Measurements from ENCODE around the gene TUBB4B.

TUBB4B gene

GRCh38 chr9:137271696-137272076 lies 30.6 kb downstream of the TUBB4B start:
- H3K4me2 ChIP-seq (ENCODE audit: low read depth, low read length, poor library complexity, severe bottlenecking), result no peak overlapping the region

DNA sequence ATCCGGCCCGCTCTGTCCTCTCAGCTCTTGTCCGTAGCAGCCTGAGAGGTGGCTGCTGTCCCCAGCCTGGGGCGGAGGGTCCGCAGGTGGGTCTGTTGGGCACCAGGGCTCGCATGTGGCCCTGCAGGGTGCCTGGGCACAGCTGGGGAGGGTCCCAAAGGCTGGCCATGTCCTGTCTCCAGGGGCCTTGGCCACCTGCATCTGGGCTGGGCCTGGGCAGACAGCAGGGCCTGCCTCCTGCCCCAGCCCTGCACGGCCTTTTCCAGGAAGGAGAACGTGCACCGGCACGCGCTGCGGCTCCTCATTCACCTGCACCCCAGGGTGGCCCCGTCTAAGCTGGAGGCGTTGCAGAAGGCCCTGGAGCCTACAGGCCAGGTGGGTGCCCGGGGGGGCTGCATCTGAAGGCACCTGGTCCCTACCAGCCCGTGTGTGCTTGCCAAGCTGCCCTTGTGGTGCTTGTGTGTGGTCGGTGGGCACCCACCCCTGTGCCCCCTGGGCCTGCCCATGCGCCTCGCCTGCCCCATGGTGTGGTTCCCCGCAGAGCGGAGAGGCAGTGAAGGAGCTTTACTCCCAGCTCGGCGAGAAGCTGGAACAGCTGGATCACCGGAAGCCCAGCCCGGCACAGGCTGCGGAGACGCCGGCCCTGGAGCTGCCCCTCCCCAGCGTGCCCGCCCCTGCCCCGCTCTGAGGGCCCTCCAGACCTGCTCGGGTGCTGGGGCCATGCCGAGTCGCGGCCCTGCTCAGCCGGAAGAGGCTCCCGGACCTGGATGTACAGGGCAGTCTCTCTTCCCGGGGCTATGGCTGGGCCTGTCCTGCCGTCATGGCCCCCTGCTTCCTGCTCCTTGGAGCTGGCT lies 31.4 kb downstream of the TUBB4B start:
- no peaks in the 10 kb centered on the region for H4K20me1 ChIP-seq (ENCODE audit: low read depth, low read length)
- H3K9me3 ChIP-seq (ENCODE audit: insufficient read depth, low read length), result no peaks in the 10 kb centered on the region
- H3K27me3 ChIP-seq (ENCODE audit: low read length), result no peaks in the 10 kb centered on the region
- no peak overlapping the region for H3K27ac ChIP-seq (ENCODE audit: low read depth, low read length)
- TF ChIP-seq EZH2phosphoT487 (conservative IDR thresholded peaks at IDR 0.05; ENCODE audit: low read length), result no peak
- TF ChIP-seq, protein P1, sequence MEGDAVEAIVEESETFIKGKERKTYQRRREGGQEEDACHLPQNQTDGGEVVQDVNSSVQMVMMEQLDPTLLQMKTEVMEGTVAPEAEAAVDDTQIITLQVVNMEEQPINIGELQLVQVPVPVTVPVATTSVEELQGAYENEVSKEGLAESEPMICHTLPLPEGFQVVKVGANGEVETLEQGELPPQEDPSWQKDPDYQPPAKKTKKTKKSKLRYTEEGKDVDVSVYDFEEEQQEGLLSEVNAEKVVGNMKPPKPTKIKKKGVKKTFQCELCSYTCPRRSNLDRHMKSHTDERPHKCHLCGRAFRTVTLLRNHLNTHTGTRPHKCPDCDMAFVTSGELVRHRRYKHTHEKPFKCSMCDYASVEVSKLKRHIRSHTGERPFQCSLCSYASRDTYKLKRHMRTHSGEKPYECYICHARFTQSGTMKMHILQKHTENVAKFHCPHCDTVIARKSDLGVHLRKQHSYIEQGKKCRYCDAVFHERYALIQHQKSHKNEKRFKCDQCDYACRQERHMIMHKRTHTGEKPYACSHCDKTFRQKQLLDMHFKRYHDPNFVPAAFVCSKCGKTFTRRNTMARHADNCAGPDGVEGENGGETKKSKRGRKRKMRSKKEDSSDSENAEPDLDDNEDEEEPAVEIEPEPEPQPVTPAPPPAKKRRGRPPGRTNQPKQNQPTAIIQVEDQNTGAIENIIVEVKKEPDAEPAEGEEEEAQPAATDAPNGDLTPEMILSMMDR (IDR thresholded peaks at IDR 0.05; ENCODE audit: insufficient read depth, low read length, poor library complexity, severe bottlenecking), result no peak
- no peaks in the 10 kb centered on the region for H3K36me3 ChIP-seq (ENCODE audit: low read length)
- no peak overlapping the region for H3K9ac ChIP-seq (ENCODE audit: low read length)
- no peak overlapping the region for H3K4me3 ChIP-seq (ENCODE audit: insufficient read depth, low read length, poor library complexity, severe bottlenecking)
- no peak overlapping the region for H2AFZ ChIP-seq (ENCODE audit: low read depth, low read length, severe bottlenecking)
- H3K4me2 ChIP-seq (ENCODE audit: low read depth, low read length, poor library complexity, severe bottlenecking), result no peak overlapping the region
- H3K9me2 ChIP-seq (replicated peaks; ENCODE audit: insufficient read depth, low read length), result no peaks in the 10 kb centered on the region
- 0 out of 2 replicates have a peak, but pooled peaks cover 9% of the 10 kb centered on the region for H3F3A ChIP-seq (ENCODE audit: insufficient read depth)
- H3K79me2 ChIP-seq (ENCODE audit: insufficient read depth, low read length), result no peaks in the 10 kb centered on the region

More at GRCh38 chr9:137271696-137272076, 30.6 kb downstream of the TUBB4B start:
- TF ChIP-seq EZH2phosphoT487 (conservative IDR thresholded peaks at IDR 0.05; ENCODE audit: low read length), result no peak
- TF ChIP-seq, protein P1 (IDR thresholded peaks at IDR 0.05; ENCODE audit: insufficient read depth, low read length, poor library complexity, severe bottlenecking), result no peak
- H3K27me3 ChIP-seq (ENCODE audit: low read length), result no peaks in the 10 kb centered on the region
- H3K27ac ChIP-seq (ENCODE audit: low read depth, low read length), result no peak overlapping the region
- 0 out of 2 replicates have a peak, but pooled peaks cover 9% of the 10 kb centered on the region for H3F3A ChIP-seq (ENCODE audit: insufficient read depth)
- no peaks in the 10 kb centered on the region for H4K20me1 ChIP-seq (ENCODE audit: low read depth, low read length)
- H3K4me3 ChIP-seq (ENCODE audit: insufficient read depth, low read length, poor library complexity, severe bottlenecking), result no peak overlapping the region
- no peaks in the 10 kb centered on the region for H3K36me3 ChIP-seq (ENCODE audit: low read length)
- no peaks in the 10 kb centered on the region for H3K79me2 ChIP-seq (ENCODE audit: insufficient read depth, low read length)
- H3K9ac ChIP-seq (ENCODE audit: low read length), result no peak overlapping the region
- H3K9me3 ChIP-seq (ENCODE audit: insufficient read depth, low read length), result no peaks in the 10 kb centered on the region
- no peak overlapping the region for H2AFZ ChIP-seq (ENCODE audit: low read depth, low read length, severe bottlenecking)
- no peaks in the 10 kb centered on the region for H3K9me2 ChIP-seq (replicated peaks; ENCODE audit: insufficient read depth, low read length)

GRCh38 chr9:137273095-137273490 lies 32.0 kb downstream of the TUBB4B start:
- TF ChIP-seq, protein P1 (IDR thresholded peaks at IDR 0.05; ENCODE audit: insufficient read depth, low read length, poor library complexity, severe bottlenecking), result no peak
- no peak for TF ChIP-seq EZH2phosphoT487 (conservative IDR thresholded peaks at IDR 0.05; ENCODE audit: low read length)
- no peaks in the 10 kb centered on the region for H3K79me2 ChIP-seq (ENCODE audit: insufficient read depth, low read length)

More at GRCh38 chr9:137273095-137273490, 32.0 kb downstream of the TUBB4B start:
- H3K9me2 ChIP-seq (replicated peaks; ENCODE audit: insufficient read depth, low read length), result no peaks in the 10 kb centered on the region
- H3K9ac ChIP-seq (ENCODE audit: low read length), result no peak overlapping the region
- H3K36me3 ChIP-seq (ENCODE audit: low read length), result no peaks in the 10 kb centered on the region
- H3K27ac ChIP-seq (ENCODE audit: low read depth, low read length), result no peak overlapping the region
- H3K4me2 ChIP-seq (ENCODE audit: low read depth, low read length, poor library complexity, severe bottlenecking), result no peak overlapping the region
- H3K4me3 ChIP-seq (ENCODE audit: insufficient read depth, low read length, poor library complexity, severe bottlenecking), result no peak overlapping the region
- no peaks in the 10 kb centered on the region for H3K9me3 ChIP-seq (ENCODE audit: insufficient read depth, low read length)
- H4K20me1 ChIP-seq (ENCODE audit: low read depth, low read length), result no peaks in the 10 kb centered on the region
- 0 out of 2 replicates have a peak, but pooled peaks cover 6% of the 10 kb centered on the region for H3F3A ChIP-seq (ENCODE audit: insufficient read depth)
- no peaks in the 10 kb centered on the region for H3K27me3 ChIP-seq (ENCODE audit: low read length)
- no peak overlapping the region for H2AFZ ChIP-seq (ENCODE audit: low read depth, low read length, severe bottlenecking)
